H9 (cell line): ENCODE results near the gene MCOLN3. TPM values are rescaled to one million over a fixed set of nuclear protein-coding genes. Genes with fewer than 3 reads are reported as not detected.

Experiments used
- DNase-seq: peaks from one replicate; pipeline ENCODE4 v3.0.0-alpha.2; 2017
- H2AFZ ChIP-seq: one replicate; pipeline ENCODE4 v1.6.1; 2013; ENCODE audit warnings: mild to moderate bottlenecking, low read length, control low read depth, moderate library complexity
- H2AK5ac ChIP-seq: 2 replicates; pipeline ENCODE4 v1.6.1; 2013; ENCODE audit warnings: low read length, control low read depth, mixed read lengths; ENCODE audit not compliant: insufficient read length
- H2BK120ac ChIP-seq: one replicate; pipeline ENCODE4 v1.6.1; 2013; ENCODE audit warnings: low read depth, mild to moderate bottlenecking, low read length, control low read depth, inconsistent platforms; ENCODE audit not compliant: poor library complexity, severe bottlenecking
- H2BK12ac ChIP-seq: 2 replicates; pipeline ENCODE4 v1.6.1; 2013; ENCODE audit warnings: low read length, control low read depth, mixed read lengths, low read depth; ENCODE audit not compliant: insufficient read length
- H2BK15ac ChIP-seq: 2 replicates; pipeline ENCODE4 v1.6.1; 2013; ENCODE audit warnings: low read depth, low read length, control low read depth
- H2BK20ac ChIP-seq: one replicate; pipeline ENCODE4 v1.6.1; 2013; ENCODE audit warnings: low read depth, mild to moderate bottlenecking, low read length, control low read depth, inconsistent platforms; ENCODE audit not compliant: poor library complexity, severe bottlenecking
- H2BK5ac ChIP-seq: 2 replicates; pipeline ENCODE4 v1.6.1; 2013; ENCODE audit warnings: low read length, control low read depth, mixed read lengths; ENCODE audit not compliant: insufficient read length
- H3K14ac ChIP-seq: 2 replicates; pipeline ENCODE4 v1.6.1; 2013; ENCODE audit warnings: low read length, control low read depth; ENCODE audit not compliant: insufficient read depth
- H3K18ac ChIP-seq: 2 replicates; pipeline ENCODE4 v1.6.1; 2013; ENCODE audit warnings: low read depth, mild to moderate bottlenecking, mixed read lengths, low read length, control low read depth; ENCODE audit not compliant: insufficient read length
- H3K23ac ChIP-seq: 2 replicates; pipeline ENCODE4 v1.6.1; 2013; ENCODE audit warnings: low read length, control low read depth, mixed read lengths, low read depth; ENCODE audit not compliant: insufficient read length
- H3K23me2 ChIP-seq: 2 replicates; pipeline ENCODE4 v1.6.1; 2013; ENCODE audit warnings: low read depth, mild to moderate bottlenecking, mixed read lengths, low read length, control low read depth; ENCODE audit not compliant: insufficient read length, poor library complexity, severe bottlenecking
- H3K27ac ChIP-seq: 2 replicates; pipeline ENCODE4 v1.5.1; 2013; ENCODE audit warnings: low read length, control low read depth, mixed read lengths, low read depth; ENCODE audit not compliant: insufficient read length
- H3K27me3 ChIP-seq: 2 replicates; pipeline ENCODE4 v1.6.1; 2013; ENCODE audit warnings: low read length, control low read depth, inconsistent platforms; ENCODE audit not compliant: insufficient read depth
- H3K4ac ChIP-seq: 2 replicates; pipeline ENCODE4 v1.6.1; 2013; ENCODE audit warnings: low read depth, mild to moderate bottlenecking, control low read depth, inconsistent platforms, low read length, moderate library complexity
- H3K4me1 ChIP-seq: 2 replicates; pipeline ENCODE4 v1.6.1; 2013; ENCODE audit warnings: low read length, control low read depth, inconsistent platforms; ENCODE audit not compliant: insufficient read depth
- H3K4me2 ChIP-seq: 2 replicates; pipeline ENCODE4 v1.6.1; 2013; ENCODE audit warnings: low read length, control low read depth, mixed read lengths; ENCODE audit not compliant: insufficient read length, insufficient read depth
- H3K56ac ChIP-seq: 2 replicates; pipeline ENCODE4 v1.6.1; 2013; ENCODE audit warnings: low read depth, mild to moderate bottlenecking, mixed read lengths, low read length, control low read depth; ENCODE audit not compliant: insufficient read length
- H3K79me1 ChIP-seq: 2 replicates; pipeline ENCODE4 v1.6.1; 2013; ENCODE audit warnings: low read depth, mild to moderate bottlenecking, moderate library complexity, low read length, control low read depth, inconsistent platforms; ENCODE audit not compliant: insufficient read depth, poor library complexity, severe bottlenecking
- H3K79me2 ChIP-seq: 2 replicates; pipeline ENCODE4 v1.6.1; 2013; ENCODE audit warnings: low read length, control low read depth, inconsistent platforms; ENCODE audit not compliant: insufficient read depth
- H3K9ac ChIP-seq: 2 replicates; pipeline ENCODE4 v1.6.1; 2013; ENCODE audit warnings: low read length, control low read depth, mixed read lengths; ENCODE audit not compliant: insufficient read length; ENCODE audit errors: extremely low read depth
- H3K9me3 ChIP-seq: one replicate; pipeline ENCODE4 v1.6.1; 2013; ENCODE audit warnings: low read depth, low read length, inconsistent platforms; ENCODE audit not compliant: control insufficient read depth
- H3T11ph ChIP-seq: one replicate; pipeline ENCODE4 v1.6.1; 2013; ENCODE audit warnings: mild to moderate bottlenecking, low read length, control low read depth, inconsistent platforms
- H4K20me1 ChIP-seq: one replicate; pipeline ENCODE4 v1.6.1; 2013; ENCODE audit not compliant: control insufficient read depth, insufficient read length, insufficient read depth
- H4K5ac ChIP-seq: 2 replicates; pipeline ENCODE4 v1.6.1; 2013; ENCODE audit warnings: low read depth, mild to moderate bottlenecking, mixed read lengths, low read length, control low read depth; ENCODE audit not compliant: insufficient read length
- H4K8ac ChIP-seq: replicated peaks from 2 replicates; pipeline ENCODE4 v1.6.1; 2013; ENCODE audit warnings: low read length, control low read depth, mixed read lengths, low read depth; ENCODE audit not compliant: insufficient read length
- H4K91ac ChIP-seq: 2 replicates; pipeline ENCODE4 v1.6.1; 2013; ENCODE audit warnings: low read depth, mild to moderate bottlenecking, moderate library complexity, mixed read lengths, low read length, control low read depth; ENCODE audit not compliant: insufficient read length
- H3K27ac Mint-ChIP-seq, 3 experiments: 2 replicates in 2 of 3; 3 replicates in 1 of 3; pipeline ENCODE4 v1.8.0; 2020 to 2021; ENCODE audit warnings: mixed read lengths in 3 of 3, mild to moderate bottlenecking in 1 of 3, moderate library complexity in 1 of 3
- H3K27me3 Mint-ChIP-seq: 2 replicates; pipeline ENCODE4 v1.8.0; 2021; ENCODE audit warnings: low read depth, mild to moderate bottlenecking, moderate library complexity, mixed read lengths
- H3K36me3 Mint-ChIP-seq, 3 experiments: 2 replicates in 2 of 3; 3 replicates in 1 of 3; pipeline ENCODE4 v1.8.0; 2020 to 2021; ENCODE audit warnings: low read depth in 3 of 3, mixed read lengths in 3 of 3; ENCODE audit not compliant: insufficient read depth in 1 of 3
- H3K4me1 Mint-ChIP-seq, 2 experiments: 2 replicates each; pipeline ENCODE4 v1.8.0; 2020; ENCODE audit warnings: mixed read lengths in 2 of 2
- H3K4me3 Mint-ChIP-seq, 2 experiments: 2 replicates in 1 of 2; 3 replicates in 1 of 2; pipeline ENCODE4 v1.8.0; 2020 to 2021; ENCODE audit warnings: mild to moderate bottlenecking in 2 of 2, mixed read lengths in 2 of 2, moderate library complexity in 1 of 2
- H3K9me3 Mint-ChIP-seq, 2 experiments: 2 replicates in 1 of 2; 3 replicates in 1 of 2; pipeline ENCODE4 v1.8.0; 2020; ENCODE audit warnings: mild to moderate bottlenecking in 2 of 2, mixed read lengths in 2 of 2, moderate library complexity in 1 of 2
- WGBS: extraction: QIAGEN DNeasy Blood & Tissue Kit; methylation state at CpG from one replicate; pipeline ENCODE4 v1.1.7; 2013; ENCODE audit warnings: missing lambda C conversion rate, low lambda C conversion rate, mixed read lengths; ENCODE audit not compliant: insufficient read length; ENCODE audit errors: extremely low coverage; 5-methylcytosine and 5-hydroxymethylcytosine counted together
- total RNA-seq: library from RNA; stranded (reverse); gene quantifications from 2 replicates; pipeline ENCODE4 v1.2.1, GENCODE V29; 2021
- TF ChIP-seq, protein P1 (sequence below): fragments of 200-600 bp; sonication (generic); conservative IDR thresholded peaks from 3 replicates; pipeline ENCODE4 v1.8.0; 2021; ENCODE audit warnings: antibody characterized with exemption, mild to moderate bottlenecking

The MCOLN3 gene
- total RNA-seq, 1 experiment from 2014 or later: 10.8 TPM

DNA sequence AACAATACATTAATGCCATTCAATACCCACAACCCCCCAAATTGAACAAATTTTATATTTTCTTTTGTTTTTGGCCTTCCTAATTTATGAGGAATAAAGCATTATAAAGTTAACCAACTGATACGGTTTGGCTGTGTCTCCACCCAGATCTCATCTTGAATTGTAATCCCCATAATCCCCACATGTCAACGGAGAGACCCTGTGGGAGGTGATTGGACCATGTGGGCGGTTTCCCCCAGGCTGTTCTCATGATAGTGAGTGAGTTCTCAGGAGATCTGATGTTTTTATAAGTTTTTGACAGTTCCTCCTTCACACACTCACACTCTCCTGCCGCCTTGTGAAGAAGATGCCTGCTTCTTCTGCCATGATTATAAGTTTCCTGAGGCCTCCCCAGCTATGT lies 6.4 kb upstream of the MCOLN3 start:
- TF ChIP-seq, protein P1, sequence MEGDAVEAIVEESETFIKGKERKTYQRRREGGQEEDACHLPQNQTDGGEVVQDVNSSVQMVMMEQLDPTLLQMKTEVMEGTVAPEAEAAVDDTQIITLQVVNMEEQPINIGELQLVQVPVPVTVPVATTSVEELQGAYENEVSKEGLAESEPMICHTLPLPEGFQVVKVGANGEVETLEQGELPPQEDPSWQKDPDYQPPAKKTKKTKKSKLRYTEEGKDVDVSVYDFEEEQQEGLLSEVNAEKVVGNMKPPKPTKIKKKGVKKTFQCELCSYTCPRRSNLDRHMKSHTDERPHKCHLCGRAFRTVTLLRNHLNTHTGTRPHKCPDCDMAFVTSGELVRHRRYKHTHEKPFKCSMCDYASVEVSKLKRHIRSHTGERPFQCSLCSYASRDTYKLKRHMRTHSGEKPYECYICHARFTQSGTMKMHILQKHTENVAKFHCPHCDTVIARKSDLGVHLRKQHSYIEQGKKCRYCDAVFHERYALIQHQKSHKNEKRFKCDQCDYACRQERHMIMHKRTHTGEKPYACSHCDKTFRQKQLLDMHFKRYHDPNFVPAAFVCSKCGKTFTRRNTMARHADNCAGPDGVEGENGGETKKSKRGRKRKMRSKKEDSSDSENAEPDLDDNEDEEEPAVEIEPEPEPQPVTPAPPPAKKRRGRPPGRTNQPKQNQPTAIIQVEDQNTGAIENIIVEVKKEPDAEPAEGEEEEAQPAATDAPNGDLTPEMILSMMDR: no peak
- H3K56ac ChIP-seq: no peak overlapping the region
- no peaks in the 10 kb centered on the region for H3K79me1 ChIP-seq
- no peaks in the 10 kb centered on the region for H3K36me3 Mint-ChIP-seq
- H3K9ac ChIP-seq: no peak overlapping the region
- no peaks in the 10 kb centered on the region for H3K27me3 ChIP-seq
- no peak overlapping the region for H3T11ph ChIP-seq
- no peak overlapping the region for H3K14ac ChIP-seq
- H3K9me3 ChIP-seq: no peaks in the 10 kb centered on the region
- H3K27me3 Mint-ChIP-seq: peaks cover 23% of the 10 kb centered on the region
- H3K27ac Mint-ChIP-seq: no peak overlapping the region
- no peak overlapping the region for H2BK5ac ChIP-seq
- H3K4me2 ChIP-seq: no peak overlapping the region
- no peak overlapping the region for H3K4ac ChIP-seq
- no peak overlapping the region for H2BK12ac ChIP-seq
- no peak overlapping the region for H4K5ac ChIP-seq
- no peak overlapping the region for H4K8ac ChIP-seq
- no peak overlapping the region for H2BK20ac ChIP-seq
- H3K4me3 Mint-ChIP-seq: no peak overlapping the region
- H3K23ac ChIP-seq: no peak overlapping the region
- DNase-seq: no peak
- no peak overlapping the region for H4K91ac ChIP-seq
- H4K20me1 ChIP-seq: no peaks in the 10 kb centered on the region
- no peak overlapping the region for H2AFZ ChIP-seq
- H3K4me1 Mint-ChIP-seq: peaks cover 12 to 13% of the 10 kb centered on the region in 2 experiments
- no peak overlapping the region for H2AK5ac ChIP-seq
- H3K4me1 ChIP-seq: no peaks in the 10 kb centered on the region
- no peaks in the 10 kb centered on the region for H3K9me3 Mint-ChIP-seq
- H3K18ac ChIP-seq: no peak overlapping the region
- H2BK120ac ChIP-seq: no peak overlapping the region
- no peak overlapping the region for H2BK15ac ChIP-seq
- H3K27ac ChIP-seq: no peak overlapping the region
- no peaks in the 10 kb centered on the region for H3K79me2 ChIP-seq
- no peaks in the 10 kb centered on the region for H3K23me2 ChIP-seq
- WGBS: no CpG with 5 or more reads among the region's 4 CpGs
